ENCODE data around the gene ONECUT2.

GRCh38 chr18:57433482-57433881, 1.7 kb upstream of the ONECUT2 start:
- TF ChIP-seq CTCF (IDR thresholded peaks at IDR 0.05) (no peak), POLR2A (IDR thresholded peaks at IDR 0.05) (no peak)

Data from testis (tissue), 2 donors.